ENCODE measurements around the gene DSCAML1.

The DSCAML1 gene

GRCh38 chr11:117435326-117435725 lies 361.7 kb downstream of the DSCAML1 start:
- ATAC-seq = no peak
- TF ChIP-seq CREB5 (CRISPR knock-in tag; IDR thresholded peaks at IDR 0.05; ENCODE audit: low read depth) = no peak
- TF ChIP-seq PPARA (CRISPR knock-in tag; IDR thresholded peaks at IDR 0.05; ENCODE audit: borderline replicate concordance) = no peak
- TF ChIP-seq TOX (CRISPR knock-in tag; IDR thresholded peaks at IDR 0.05; ENCODE audit: borderline replicate concordance) = no peak
- TF ChIP-seq ZNF565 (CRISPR knock-in tag; conservative IDR thresholded peaks at IDR 0.05; ENCODE audit: low read depth) = no peak
- TF ChIP-seq CSRNP3 (CRISPR knock-in tag; IDR thresholded peaks at IDR 0.05) = no peak

- TF ChIP-seq TSHZ2 (CRISPR knock-in tag; IDR thresholded peaks at IDR 0.05) = no peak
- no peak for ATAC-seq
Measured at GRCh38 chr11:117434481-117434880, 362.5 kb downstream of the DSCAML1 start.

- no peak for ATAC-seq
- TF ChIP-seq PATZ1 (CRISPR knock-in tag; IDR thresholded peaks at IDR 0.05; ENCODE audit: borderline replicate concordance) (no peak), TCF4 (CRISPR knock-in tag; IDR thresholded peaks at IDR 0.05; ENCODE audit: borderline replicate concordance) (no peak), BACH2 (CRISPR knock-in tag; IDR thresholded peaks at IDR 0.05; ENCODE audit: borderline replicate concordance) (no peak), ISL1 (CRISPR knock-in tag; IDR thresholded peaks at IDR 0.05) (no peak), ZFP30 (CRISPR knock-in tag; IDR thresholded peaks at IDR 0.05) (no peak), ZFP3 (CRISPR knock-in tag; IDR thresholded peaks at IDR 0.05) (no peak), PPARA (CRISPR knock-in tag; IDR thresholded peaks at IDR 0.05; ENCODE audit: borderline replicate concordance) (no peak), ZC3H10 (CRISPR knock-in tag; IDR thresholded peaks at IDR 0.05) (no peak), TOX (CRISPR knock-in tag; IDR thresholded peaks at IDR 0.05; ENCODE audit: borderline replicate concordance) (no peak), CSDC2 (CRISPR knock-in tag; IDR thresholded peaks at IDR 0.05) (no peak), POU6F1 (CRISPR knock-in tag; IDR thresholded peaks at IDR 0.05; ENCODE audit: borderline replicate concordance, low read depth) (no peak), TSHZ2 (CRISPR knock-in tag; IDR thresholded peaks at IDR 0.05) (no peak), ARNTL (CRISPR knock-in tag; IDR thresholded peaks at IDR 0.05; ENCODE audit: borderline replicate concordance, low read depth) (no peak), CSRNP3 (CRISPR knock-in tag; IDR thresholded peaks at IDR 0.05) (no peak), ZNF565 (CRISPR knock-in tag; conservative IDR thresholded peaks at IDR 0.05; ENCODE audit: low read depth) (no peak)
Measured at GRCh38 chr11:117433717-117434116, 363.3 kb downstream of the DSCAML1 start.

Data from SK-N-SH treated with all-trans-retinoic acid at 6 μM for 48 hours (cell line).